HepG2 (cell line): ENCODE results near the gene MAP2K7. TPM values are rescaled to one million over a fixed set of nuclear protein-coding genes. Genes with fewer than 3 reads are reported as not detected.

Source experiments
- CSRNP2 ChIP-seq: sonication (generic); formaldehyde crosslinking; conservative IDR thresholded peaks from 2 replicates; pipeline ENCODE4 v1.8.0; 2022; ENCODE audit warnings: low read depth, missing genetic modification reagents
- GFI1 ChIP-seq: sonication (generic); formaldehyde crosslinking; IDR thresholded peaks from 2 replicates; pipeline ENCODE4 v1.5.0; 2020; ENCODE audit warnings: missing genetic modification reagents, mild to moderate bottlenecking, borderline replicate concordance
- NFATC3 ChIP-seq: sonication (generic); formaldehyde crosslinking; IDR thresholded peaks from 2 replicates; pipeline ENCODE4 v1.5.1; 2020; ENCODE audit warnings: mild to moderate bottlenecking, missing genetic modification reagents
- NR2C2 ChIP-seq: sonication (generic); formaldehyde crosslinking; IDR thresholded peaks from 2 replicates; pipeline ENCODE4 v1.4.0; 2020; ENCODE audit warnings: missing genetic modification reagents, mild to moderate bottlenecking, moderate library complexity, borderline replicate concordance
- PRDM15 ChIP-seq: sonication (generic); formaldehyde crosslinking; IDR thresholded peaks from 2 replicates; pipeline ENCODE4 v1.4.0; 2020; ENCODE audit warnings: missing genetic modification reagents
- RELA ChIP-seq: sonication (generic); formaldehyde crosslinking; IDR thresholded peaks from 2 replicates; pipeline ENCODE4 v1.4.0; 2020; ENCODE audit warnings: missing genetic modification reagents
- REXO4 ChIP-seq: sonication (generic); formaldehyde crosslinking; IDR thresholded peaks from 2 replicates; pipeline ENCODE4 v1.8.0; 2022; ENCODE audit warnings: missing genetic modification reagents, mild to moderate bottlenecking, borderline replicate concordance
- ZFYVE20 ChIP-seq: sonication (generic); formaldehyde crosslinking; IDR thresholded peaks from 2 replicates; pipeline ENCODE4 v1.8.0; 2023; ENCODE audit warnings: low read depth, mild to moderate bottlenecking, moderate library complexity, missing genetic modification reagents, borderline replicate concordance
- ZIK1 ChIP-seq: sonication (generic); formaldehyde crosslinking; IDR thresholded peaks from 2 replicates; pipeline ENCODE4 v1.5.0; 2020; ENCODE audit warnings: mild to moderate bottlenecking, low read depth, missing genetic modification reagents, borderline replicate concordance
- ZKSCAN5 ChIP-seq: sonication (generic); formaldehyde crosslinking; IDR thresholded peaks from 2 replicates; pipeline ENCODE4 v1.5.1; 2020; ENCODE audit warnings: mild to moderate bottlenecking, missing genetic modification reagents
- ZNF232 ChIP-seq: sonication (generic); formaldehyde crosslinking; IDR thresholded peaks from 2 replicates; pipeline ENCODE4 v1.4.0; 2020; ENCODE audit warnings: missing genetic modification reagents, borderline replicate concordance
- ZNF484 ChIP-seq: sonication (generic); formaldehyde crosslinking; IDR thresholded peaks from 2 replicates; pipeline ENCODE4 v1.5.1; 2020; ENCODE audit warnings: mild to moderate bottlenecking, low read depth, missing genetic modification reagents, borderline replicate concordance
- ZNF619 ChIP-seq: sonication (generic); formaldehyde crosslinking; IDR thresholded peaks from 2 replicates; pipeline ENCODE4 v1.4.0; 2020; ENCODE audit warnings: mild to moderate bottlenecking, missing genetic modification reagents
- ZNF746 ChIP-seq: sonication (generic); formaldehyde crosslinking; IDR thresholded peaks from 2 replicates; pipeline ENCODE4 v1.8.0; 2022; ENCODE audit warnings: mild to moderate bottlenecking, missing genetic modification reagents
- ZNF816 ChIP-seq: sonication (generic); formaldehyde crosslinking; IDR thresholded peaks from 2 replicates; pipeline ENCODE4 v1.8.0; 2022; ENCODE audit warnings: missing genetic modification reagents, mild to moderate bottlenecking, borderline replicate concordance
- polyA plus RNA-seq, 8 experiments: library from polyadenylated mRNA; depleted of rRNA in 3 of 8; stranded (reverse) in 7 of 8; unstranded in 1 of 8; fragments of >200 nt; fragmentation: Illumina TruSeq in 4 of 8; extraction: Trizol in 4 of 8; gene quantifications; 2 replicates each; pipeline versions ENCODE4 v1.2.1 to v1.2.3, GENCODE V29; 2011 to 2016; ENCODE audit warnings: low read depth in 4 of 8, missing spikeins in 1 of 8, mixed read lengths in 1 of 8; ENCODE audit not compliant: insufficient read depth in 1 of 8
- total RNA-seq, 5 experiments: library from RNA; depleted of rRNA; stranded (reverse); fragments of >200 nt; fragmentation: Illumina TruSeq; extraction: Trizol; gene quantifications; 2 replicates each; pipeline ENCODE4 v1.2.3, GENCODE V29; 2016; ENCODE audit warnings: low read depth in 1 of 5
- TF ChIP-seq, protein P1 (sequence below), 2 experiments: IDR thresholded peaks; 2 replicates each; pipeline ENCODE4 v1.6.1; 2011 to 2012; ENCODE audit warnings: low read length in 2 of 2, borderline replicate concordance in 1 of 2, low read depth in 1 of 2, mild to moderate bottlenecking in 1 of 2, moderate library complexity in 1 of 2
- TF ChIP-seq, protein P2 (sequence below): sonication (generic); formaldehyde crosslinking; IDR thresholded peaks from 2 replicates; pipeline ENCODE4 v1.8.1; 2022; ENCODE audit warnings: low read depth, mild to moderate bottlenecking, missing genetic modification reagents

Gene MAP2K7
- total and polyA plus RNA-seq, 2 of the 13 experiments (the other 11 are each of a cell fraction or from before 2014, with no cell fraction given): 9.0 to 10.8 TPM

GRCh38 chr19:7944177-7944761 lies 40.6 kb downstream of the MAP2K7 start (continued):
- TF ChIP-seq, protein P1, sequence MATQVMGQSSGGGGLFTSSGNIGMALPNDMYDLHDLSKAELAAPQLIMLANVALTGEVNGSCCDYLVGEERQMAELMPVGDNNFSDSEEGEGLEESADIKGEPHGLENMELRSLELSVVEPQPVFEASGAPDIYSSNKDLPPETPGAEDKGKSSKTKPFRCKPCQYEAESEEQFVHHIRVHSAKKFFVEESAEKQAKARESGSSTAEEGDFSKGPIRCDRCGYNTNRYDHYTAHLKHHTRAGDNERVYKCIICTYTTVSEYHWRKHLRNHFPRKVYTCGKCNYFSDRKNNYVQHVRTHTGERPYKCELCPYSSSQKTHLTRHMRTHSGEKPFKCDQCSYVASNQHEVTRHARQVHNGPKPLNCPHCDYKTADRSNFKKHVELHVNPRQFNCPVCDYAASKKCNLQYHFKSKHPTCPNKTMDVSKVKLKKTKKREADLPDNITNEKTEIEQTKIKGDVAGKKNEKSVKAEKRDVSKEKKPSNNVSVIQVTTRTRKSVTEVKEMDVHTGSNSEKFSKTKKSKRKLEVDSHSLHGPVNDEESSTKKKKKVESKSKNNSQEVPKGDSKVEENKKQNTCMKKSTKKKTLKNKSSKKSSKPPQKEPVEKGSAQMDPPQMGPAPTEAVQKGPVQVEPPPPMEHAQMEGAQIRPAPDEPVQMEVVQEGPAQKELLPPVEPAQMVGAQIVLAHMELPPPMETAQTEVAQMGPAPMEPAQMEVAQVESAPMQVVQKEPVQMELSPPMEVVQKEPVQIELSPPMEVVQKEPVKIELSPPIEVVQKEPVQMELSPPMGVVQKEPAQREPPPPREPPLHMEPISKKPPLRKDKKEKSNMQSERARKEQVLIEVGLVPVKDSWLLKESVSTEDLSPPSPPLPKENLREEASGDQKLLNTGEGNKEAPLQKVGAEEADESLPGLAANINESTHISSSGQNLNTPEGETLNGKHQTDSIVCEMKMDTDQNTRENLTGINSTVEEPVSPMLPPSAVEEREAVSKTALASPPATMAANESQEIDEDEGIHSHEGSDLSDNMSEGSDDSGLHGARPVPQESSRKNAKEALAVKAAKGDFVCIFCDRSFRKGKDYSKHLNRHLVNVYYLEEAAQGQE (IDR thresholded peaks at IDR 0.05; ENCODE audit: borderline replicate concordance in 1 of 2, low read depth in 1 of 2, low read length in 2 of 2): no peak
- no peak for TF ChIP-seq ZKSCAN5 (CRISPR knock-in tag)
- no peak for TF ChIP-seq ZFYVE20 (CRISPR knock-in tag)
- no peak for TF ChIP-seq CSRNP2
- TF ChIP-seq, protein P2, sequence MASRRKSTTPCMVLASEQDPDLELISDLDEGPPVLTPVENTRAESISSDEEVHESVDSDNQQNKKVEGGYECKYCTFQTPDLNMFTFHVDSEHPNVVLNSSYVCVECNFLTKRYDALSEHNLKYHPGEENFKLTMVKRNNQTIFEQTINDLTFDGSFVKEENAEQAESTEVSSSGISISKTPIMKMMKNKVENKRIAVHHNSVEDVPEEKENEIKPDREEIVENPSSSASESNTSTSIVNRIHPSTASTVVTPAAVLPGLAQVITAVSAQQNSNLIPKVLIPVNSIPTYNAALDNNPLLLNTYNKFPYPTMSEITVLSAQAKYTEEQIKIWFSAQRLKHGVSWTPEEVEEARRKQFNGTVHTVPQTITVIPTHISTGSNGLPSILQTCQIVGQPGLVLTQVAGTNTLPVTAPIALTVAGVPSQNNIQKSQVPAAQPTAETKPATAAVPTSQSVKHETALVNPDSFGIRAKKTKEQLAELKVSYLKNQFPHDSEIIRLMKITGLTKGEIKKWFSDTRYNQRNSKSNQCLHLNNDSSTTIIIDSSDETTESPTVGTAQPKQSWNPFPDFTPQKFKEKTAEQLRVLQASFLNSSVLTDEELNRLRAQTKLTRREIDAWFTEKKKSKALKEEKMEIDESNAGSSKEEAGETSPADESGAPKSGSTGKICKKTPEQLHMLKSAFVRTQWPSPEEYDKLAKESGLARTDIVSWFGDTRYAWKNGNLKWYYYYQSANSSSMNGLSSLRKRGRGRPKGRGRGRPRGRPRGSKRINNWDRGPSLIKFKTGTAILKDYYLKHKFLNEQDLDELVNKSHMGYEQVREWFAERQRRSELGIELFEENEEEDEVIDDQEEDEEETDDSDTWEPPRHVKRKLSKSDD: no peak
- 0 out of 2 replicates have a peak, but pooled peaks have one; percentile 9 for TF ChIP-seq ZNF484
- TF ChIP-seq REXO4 (CRISPR knock-in tag): no peak
- TF ChIP-seq ZNF746 (CRISPR knock-in tag): no peak
- TF ChIP-seq ZNF816: 0 out of 2 replicates have a peak, but pooled peaks have one; percentile 10
- no peak for TF ChIP-seq NFATC3 (CRISPR knock-in tag)
- no peak for TF ChIP-seq NR2C2
- TF ChIP-seq ZNF232: no peak
- TF ChIP-seq ZIK1 (CRISPR knock-in tag): no peak
- peak; percentile 47; the same call in 1 of the 2 replicates for TF ChIP-seq GFI1 (CRISPR knock-in tag)
- no peak for TF ChIP-seq PRDM15
- 0 out of 2 replicates have a peak, but pooled peaks have one; percentile 2 for TF ChIP-seq ZNF619 (CRISPR knock-in tag)
- no peak for TF ChIP-seq RELA (CRISPR knock-in tag)
